Esophagus squamous epithelium (tissue), 5 donors: ENCODE data around the gene PAK4. TPM values are rescaled to one million over a fixed set of nuclear protein-coding genes. Genes with fewer than 3 reads are reported as not detected.

Experiments
- DNase-seq: peaks from one replicate; lab custom pipeline; 2025; lab: John Stamatoyannopoulos, UW
- H3K27ac ChIP-seq, 4 donors: fragments of 200-600 bp; sonication (generic); one replicate each; pipeline ENCODE4 v1.5.1; 2016 to 2019; ENCODE audit warnings: mild to moderate bottlenecking in 1 of 4
- H3K27me3 ChIP-seq, 4 donors: fragments of 200-600 bp; sonication (generic); 1 replicate in 3 of 4; 2 replicates in 1 of 4; pipeline versions ENCODE4 v1.5.1 to v1.6.0; 2017 to 2021; ENCODE audit warnings: antibody characterized with exemption in 1 of 4
- H3K36me3 ChIP-seq, 3 donors: fragments of 200-600 bp; sonication (generic); one replicate each; pipeline ENCODE4 v1.5.1; 2016 to 2019
- H3K4me1 ChIP-seq, 3 donors: fragments of 200-600 bp; sonication (generic); one replicate each; pipeline ENCODE4 v1.5.1; 2017 to 2019
- H3K4me3 ChIP-seq, 4 donors: fragments of 200-600 bp; sonication (generic); 1 replicate in 3 of 4; 2 replicates in 1 of 4; pipeline ENCODE4 v1.5.1; 2016 to 2019; ENCODE audit warnings: mild to moderate bottlenecking in 2 of 4, moderate library complexity in 1 of 4
- H3K9me3 ChIP-seq, 3 donors: fragments of 200-600 bp; sonication (generic); one replicate each; pipeline ENCODE4 v1.5.1; 2016 to 2019
- POLR2A ChIP-seq, 4 donors: fragments of 450-650 bp; IDR thresholded peaks; one replicate each; pipeline ENCODE4 v1.6.1; 2017; ENCODE audit warnings: antibody characterized with exemption in 4 of 4, mild to moderate bottlenecking in 4 of 4, moderate library complexity in 3 of 4
- WGBS, 2 donors: methylation state at CpG; one replicate each; pipeline ENCODE4 v1.1.5; 2018; 5-methylcytosine and 5-hydroxymethylcytosine counted together
- intact Hi-C: fragments of 100-400 bp; cut with DNase I; formaldehyde crosslinking; loops from one replicate; pipeline ENCODE4 v1.15.0; 2022
- total RNA-seq, 4 donors: library from RNA; depleted of rRNA; stranded (reverse); fragments of >200 nt; gene quantifications; one replicate each; pipeline ENCODE4 v1.1.0, GENCODE V29; 2016
- TF ChIP-seq, protein P1 (sequence below), 6 experiments: fragments of 450-650 bp in 4 of 6; fragments of 200-600 bp in 2 of 6; sonication (generic) in 2 of 6; IDR thresholded peaks; one replicate each; pipeline ENCODE4 v1.5.1; 2016 to 2019; ENCODE audit warnings: antibody characterized with exemption in 6 of 6, mild to moderate bottlenecking in 4 of 6, moderate library complexity in 4 of 6
- donor health status: DM: yes; HTN: yes; CAD: no.

Gene PAK4
- total RNA-seq, 4 donors from 2014 or later = 12.2 to 40.1 (median 18.3) TPM

- intact Hi-C loops = no loop called here
- TF ChIP-seq, protein P1, sequence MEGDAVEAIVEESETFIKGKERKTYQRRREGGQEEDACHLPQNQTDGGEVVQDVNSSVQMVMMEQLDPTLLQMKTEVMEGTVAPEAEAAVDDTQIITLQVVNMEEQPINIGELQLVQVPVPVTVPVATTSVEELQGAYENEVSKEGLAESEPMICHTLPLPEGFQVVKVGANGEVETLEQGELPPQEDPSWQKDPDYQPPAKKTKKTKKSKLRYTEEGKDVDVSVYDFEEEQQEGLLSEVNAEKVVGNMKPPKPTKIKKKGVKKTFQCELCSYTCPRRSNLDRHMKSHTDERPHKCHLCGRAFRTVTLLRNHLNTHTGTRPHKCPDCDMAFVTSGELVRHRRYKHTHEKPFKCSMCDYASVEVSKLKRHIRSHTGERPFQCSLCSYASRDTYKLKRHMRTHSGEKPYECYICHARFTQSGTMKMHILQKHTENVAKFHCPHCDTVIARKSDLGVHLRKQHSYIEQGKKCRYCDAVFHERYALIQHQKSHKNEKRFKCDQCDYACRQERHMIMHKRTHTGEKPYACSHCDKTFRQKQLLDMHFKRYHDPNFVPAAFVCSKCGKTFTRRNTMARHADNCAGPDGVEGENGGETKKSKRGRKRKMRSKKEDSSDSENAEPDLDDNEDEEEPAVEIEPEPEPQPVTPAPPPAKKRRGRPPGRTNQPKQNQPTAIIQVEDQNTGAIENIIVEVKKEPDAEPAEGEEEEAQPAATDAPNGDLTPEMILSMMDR (IDR thresholded peaks at IDR 0.05) = no peak
- TF ChIP-seq POLR2A (IDR thresholded peaks at IDR 0.05) = no peak
- DNase-seq = no peak
- WGBS, 2 donors = 58 to 96% methylated on average over 4 of the region's 10 CpGs
- peaks cover 0 to 5% (median 0%) of the 10 kb centered on the region in 3 donors for H3K4me1 ChIP-seq
- H3K4me3 ChIP-seq = no peak overlapping the region
- H3K27me3 ChIP-seq = no peaks in the 10 kb centered on the region
- H3K9me3 ChIP-seq = no peaks in the 10 kb centered on the region
- peaks cover 34 to 93% (median 52%) of the 10 kb centered on the region in 3 donors for H3K36me3 ChIP-seq
- H3K27ac ChIP-seq = no peak overlapping the region
Measured at GRCh38 chr19:39177110-39177699, 51.6 kb downstream of the PAK4 start.

DNA sequence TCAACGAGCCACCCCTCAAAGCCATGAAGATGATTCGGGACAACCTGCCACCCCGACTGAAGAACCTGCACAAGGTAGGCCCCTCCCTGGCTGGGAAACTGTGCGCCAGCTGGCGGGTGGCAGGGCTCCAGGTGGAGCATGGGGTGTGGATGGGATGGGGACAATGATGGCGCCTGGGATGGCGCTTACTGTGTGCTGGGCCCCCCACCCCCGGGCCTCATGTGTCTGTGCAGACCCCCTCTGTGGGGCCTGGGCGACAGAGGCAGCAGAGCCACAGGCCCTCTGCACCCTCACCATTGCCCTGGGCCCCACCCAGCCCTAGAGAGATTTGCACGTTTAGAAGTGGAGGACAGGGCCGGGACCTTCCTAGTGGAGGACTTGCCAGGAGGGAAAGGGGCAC is 52.1 kb downstream of the PAK4 start:
- H3K36me3 ChIP-seq = peaks cover 31 to 87% (median 49%) of the 10 kb centered on the region in 3 donors
- H3K4me1 ChIP-seq = peaks cover 0 to 5% (median 0%) of the 10 kb centered on the region in 3 donors
- no peak for TF ChIP-seq POLR2A (IDR thresholded peaks at IDR 0.05)
- TF ChIP-seq, protein P1 (IDR thresholded peaks at IDR 0.05) = no peak
- H3K27me3 ChIP-seq = no peaks in the 10 kb centered on the region
- DNase-seq = no peak
- WGBS, 2 donors = 83 to 92% methylated on average over 1 to 8 of the region's 11 CpGs
- no peaks in the 10 kb centered on the region for H3K9me3 ChIP-seq
- intact Hi-C loops = no loop called here
- H3K27ac ChIP-seq = no peak overlapping the region
- no peak overlapping the region for H3K4me3 ChIP-seq

DNA sequence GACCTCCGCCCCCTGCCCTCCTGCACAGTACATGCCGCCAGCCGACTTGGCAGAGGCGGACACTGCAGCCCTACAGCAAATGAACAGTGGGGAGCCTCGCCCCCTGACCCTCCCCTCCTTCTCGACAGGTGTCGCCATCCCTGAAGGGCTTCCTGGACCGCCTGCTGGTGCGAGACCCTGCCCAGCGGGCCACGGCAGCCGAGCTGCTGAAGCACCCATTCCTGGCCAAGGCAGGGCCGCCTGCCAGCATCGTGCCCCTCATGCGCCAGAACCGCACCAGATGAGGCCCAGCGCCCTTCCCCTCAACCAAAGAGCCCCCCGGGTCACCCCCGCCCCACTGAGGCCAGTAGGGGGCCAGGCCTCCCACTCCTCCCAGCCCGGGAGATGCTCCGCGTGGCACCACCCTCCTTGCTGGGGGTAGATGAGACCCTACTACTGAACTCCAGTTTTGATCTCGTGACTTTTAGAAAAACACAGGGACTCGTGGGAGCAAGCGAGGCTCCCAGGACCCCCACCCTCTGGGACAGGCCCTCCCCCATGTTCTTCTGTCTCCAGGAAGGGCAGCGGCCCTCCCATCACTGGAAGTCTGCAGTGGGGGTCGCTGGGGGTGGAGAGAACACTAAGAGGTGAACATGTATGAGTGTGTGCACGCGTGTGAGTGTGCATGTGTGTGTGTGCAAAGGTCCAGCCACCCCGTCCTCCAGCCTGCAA is 52.9 kb downstream of the PAK4 start:
- no peak overlapping the region for H3K27ac ChIP-seq
- WGBS, 2 donors = 81 to 91% methylated on average over 7 to 11 of the region's 30 CpGs
- H3K27me3 ChIP-seq = no peaks in the 10 kb centered on the region
- no peak overlapping the region for H3K4me3 ChIP-seq
- H3K36me3 ChIP-seq = peaks cover 27 to 80% (median 42%) of the 10 kb centered on the region in 3 donors
- intact Hi-C loops = no loop called here
- peaks cover 0 to 5% (median 0%) of the 10 kb centered on the region in 3 donors for H3K4me1 ChIP-seq
- no peaks in the 10 kb centered on the region for H3K9me3 ChIP-seq
- no peak for TF ChIP-seq POLR2A (IDR thresholded peaks at IDR 0.05)
- TF ChIP-seq, protein P1 (IDR thresholded peaks at IDR 0.05) = no peak
- no peak for DNase-seq

DNA sequence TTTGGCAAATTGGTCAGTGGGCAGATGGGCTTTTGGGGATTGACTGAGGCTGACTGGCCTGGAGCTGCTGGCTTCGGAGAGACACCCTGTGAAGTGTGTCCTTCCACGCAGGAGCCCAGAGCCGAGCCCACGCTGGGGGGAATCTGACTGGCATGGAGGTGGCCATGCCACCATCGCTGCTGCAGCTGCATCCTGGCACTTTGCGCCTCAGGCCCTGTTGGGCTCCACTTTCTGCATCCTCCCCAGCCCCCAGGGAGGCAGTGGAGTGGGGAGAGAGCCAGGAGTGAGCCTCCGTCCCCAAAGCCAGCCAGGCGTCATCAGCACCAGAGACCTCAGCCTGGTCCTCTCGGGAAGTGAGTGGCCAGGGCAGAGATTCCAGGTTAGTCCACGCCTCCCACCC is 54.2 kb downstream of the PAK4 start:
- intact Hi-C loops = no loop called here
- no peak overlapping the region for H3K27ac ChIP-seq

More for the DNA sequence above, 54.2 kb downstream of the PAK4 start:
- no peak for DNase-seq
- Histone ChIP-seq H3K4me1 (peaks cover 0 to 5% (median 0%) of the 10 kb centered on the region in 3 donors), H3K9me3 (no peaks in the 10 kb centered on the region), H3K4me3 (no peak overlapping the region), H3K36me3 (peaks cover 20 to 67% (median 30%) of the 10 kb centered on the region in 3 donors), H3K27me3 (no peaks in the 10 kb centered on the region)
- TF ChIP-seq, protein P1 (IDR thresholded peaks at IDR 0.05) = no peak
- no peak for TF ChIP-seq POLR2A (IDR thresholded peaks at IDR 0.05)
- 100% methylated on average over 2 of the region's 10 CpGs; no CpG with 5 or more reads in 1 of the 2 donors for whole genome bisulfite sequencing, 2 donors
